GM19025 (cell line): ENCODE measurements around the gene PALLD.
"Not testable (repeated sequence)": the region's sequence is repeated elsewhere in the genome, so short reads cannot be mapped to it uniquely, and the experiment has no call there.

Source experiments
- ATAC-seq: cut with Tn5 transposase; IDR thresholded peaks from one replicate; pipeline ENCODE4 v1.9.1; 2021; ENCODE audit warnings: mild to moderate bottlenecking, low read depth, moderate library complexity; ENCODE audit not compliant: unreplicated experiment

PALLD gene

GRCh38 chr4:168496834-168497233 is at the start of gene PALLD:
PALLD (plus strand) TSS chr4:168497052.
- ATAC-seq = no peak

GRCh38 chr4:168449063-168449462 is 47.8 kb upstream of the PALLD start:
- not testable (repeated sequence) for ATAC-seq

- no peak for ATAC-seq
These were observed 47.0 kb upstream of the PALLD start for GRCh38 chr4:168449719-168450452.

GRCh38 chr4:168451331-168451730 is 45.5 kb upstream of the PALLD start:
- ATAC-seq = no peak

- ATAC-seq = peak; percentile 72
These were observed 45.0 kb upstream of the PALLD start for GRCh38 chr4:168451744-168452390.

- no peak for ATAC-seq
These were observed 43.7 kb upstream of the PALLD start for GRCh38 chr4:168453146-168453545.

- not testable (repeated sequence) for ATAC-seq
These were observed 38.6 kb upstream of the PALLD start for GRCh38 chr4:168458256-168458655.

GRCh38 chr4:168461821-168462220 is 35.0 kb upstream of the PALLD start:
- ATAC-seq = no peak

GRCh38 chr4:168472920-168473319 is 23.9 kb upstream of the PALLD start:
- ATAC-seq = no peak

GRCh38 chr4:168474660-168475320 is 22.1 kb upstream of the PALLD start:
- ATAC-seq = no peak

- ATAC-seq = no peak
These were observed 21.1 kb upstream of the PALLD start for GRCh38 chr4:168475745-168476144.

- no peak for ATAC-seq
These were observed 18.0 kb upstream of the PALLD start for GRCh38 chr4:168478868-168479267.

- ATAC-seq = no peak
These were observed 15.8 kb upstream of the PALLD start for GRCh38 chr4:168480931-168481611.

- no peak for ATAC-seq
These were observed 13.0 kb upstream of the PALLD start for GRCh38 chr4:168483811-168484210.

- ATAC-seq = no peak
These were observed 12.2 kb upstream of the PALLD start for GRCh38 chr4:168484626-168485025.

GRCh38 chr4:168485156-168485910 is 11.5 kb upstream of the PALLD start:
- ATAC-seq = no peak

- ATAC-seq = no peak
These were observed 10.0 kb upstream of the PALLD start for GRCh38 chr4:168486912-168487281.

GRCh38 chr4:168487282-168488035 is 9.4 kb upstream of the PALLD start:
- no peak for ATAC-seq

- ATAC-seq = no peak
These were observed 8.0 kb upstream of the PALLD start for GRCh38 chr4:168488869-168489274.

GRCh38 chr4:168489616-168490015 is 7.2 kb upstream of the PALLD start:
- no peak for ATAC-seq
